ENCODE measurements around the gene MAPKAP1. TPM values are rescaled to one million over a fixed set of nuclear protein-coding genes. Genes with fewer than 3 reads are reported as not detected.

MAPKAP1 gene
- total RNA-seq, 4 donors from 2014 or later: 59.0 to 98.2 (median 70.9) TPM

GRCh38 chr9:125527471-125528002, 179.5 kb downstream of the MAPKAP1 start:
- Histone ChIP-seq H3K36me3 (no peaks in the 10 kb centered on the region), H3K4me1 (peaks cover 0 to 9% (median 3%) of the 10 kb centered on the region in 4 donors), H3K27ac (no peak overlapping the region), H3K4me3 (no peak overlapping the region), H3K9me3 (no peaks in the 10 kb centered on the region), H3K27me3 (no peaks in the 10 kb centered on the region)
- TF ChIP-seq CTCF (IDR thresholded peaks at IDR 0.05): no peak
- TF ChIP-seq POLR2A (IDR thresholded peaks at IDR 0.05): no peak
- DNase-seq: no peak

- no peaks in the 10 kb centered on the region for H3K27me3 ChIP-seq
- TF ChIP-seq CTCF (IDR thresholded peaks at IDR 0.05) (no peak), POLR2A (IDR thresholded peaks at IDR 0.05) (no peak)
- no peaks in the 10 kb centered on the region for H3K36me3 ChIP-seq
- DNase-seq: no peak
- peaks cover 0 to 16% (median 3%) of the 10 kb centered on the region in 4 donors for H3K4me1 ChIP-seq
- peak overlapping the region in 2 of 4 donors; percentile 12 to 17 for H3K27ac ChIP-seq
- H3K4me3 ChIP-seq: no peak overlapping the region
- H3K9me3 ChIP-seq: no peaks in the 10 kb centered on the region
These were observed 180.9 kb downstream of the MAPKAP1 start for GRCh38 chr9:125525921-125526631.

GRCh38 chr9:125524583-125525355, 182.2 kb downstream of the MAPKAP1 start:
- Histone ChIP-seq H3K27ac (no peak overlapping the region), H3K27me3 (no peaks in the 10 kb centered on the region), H3K4me3 (no peak overlapping the region), H3K4me1 (peaks cover 0 to 12% (median 0%) of the 10 kb centered on the region in 4 donors), H3K9me3 (no peaks in the 10 kb centered on the region), H3K36me3 (no peaks in the 10 kb centered on the region)
- DNase-seq: no peak
- no peak for TF ChIP-seq POLR2A (IDR thresholded peaks at IDR 0.05)
- no peak for TF ChIP-seq CTCF (IDR thresholded peaks at IDR 0.05)

- no peak overlapping the region for H3K4me3 ChIP-seq
- TF ChIP-seq CTCF (IDR thresholded peaks at IDR 0.05) (no peak), POLR2A (IDR thresholded peaks at IDR 0.05) (no peak)
- no peaks in the 10 kb centered on the region for H3K9me3 ChIP-seq
- no peaks in the 10 kb centered on the region for H3K27me3 ChIP-seq
- peaks cover 0 to 10% (median 0%) of the 10 kb centered on the region in 4 donors for H3K4me1 ChIP-seq
- H3K27ac ChIP-seq: no peak overlapping the region
- no peak for DNase-seq
- H3K36me3 ChIP-seq: no peaks in the 10 kb centered on the region
These were observed 183.3 kb downstream of the MAPKAP1 start for GRCh38 chr9:125523681-125524080.

GRCh38 chr9:125522328-125522725, 184.7 kb downstream of the MAPKAP1 start:
- H3K36me3 ChIP-seq: no peaks in the 10 kb centered on the region
- H3K4me1 ChIP-seq: peaks cover 0 to 10% (median 0%) of the 10 kb centered on the region in 4 donors
- TF ChIP-seq POLR2A (IDR thresholded peaks at IDR 0.05) (no peak), CTCF (IDR thresholded peaks at IDR 0.05) (no peak)
- no peak overlapping the region for H3K4me3 ChIP-seq
- no peaks in the 10 kb centered on the region for H3K27me3 ChIP-seq
- peak overlapping the region in 1 of 4 donors; percentile 17 for H3K27ac ChIP-seq
- DNase-seq: no peak
- H3K9me3 ChIP-seq: no peaks in the 10 kb centered on the region

All from Peyer's patch (tissue), 4 donors.